RWPE1 (cell line): ENCODE results near the gene COPZ2.

Experiments used
- CTCF ChIA-PET: fragments of 350-600 bp; sonication (Branson Sonifier 250); formaldehyde crosslinking; extraction: SDS; loops from one replicate; lab custom pipeline; 2021; lab: Yijun Ruan, JAX
- POLR2A ChIA-PET: fragments of 400-600 bp; formaldehyde crosslinking; extraction: SDS; loops from one replicate; lab custom pipeline; 2020; ENCODE audit warnings: antibody characterized with exemption; ENCODE audit not compliant: low non-redundant PET; lab: Yijun Ruan, JAX
- DNase-seq: peaks from one replicate; pipeline ENCODE4 v3.0.0; 2012; ENCODE audit warnings: low spot score
- H3K27ac ChIP-seq: fragments of 450-650 bp; 2 replicates; pipeline ENCODE4 v1.5.1; 2017
- TF ChIP-seq, protein P1 (sequence below): fragments of 450-650 bp; conservative IDR thresholded peaks from 2 replicates; pipeline ENCODE4 v1.5.1; 2017; ENCODE audit warnings: low read depth, mild to moderate bottlenecking

Gene COPZ2

DNA sequence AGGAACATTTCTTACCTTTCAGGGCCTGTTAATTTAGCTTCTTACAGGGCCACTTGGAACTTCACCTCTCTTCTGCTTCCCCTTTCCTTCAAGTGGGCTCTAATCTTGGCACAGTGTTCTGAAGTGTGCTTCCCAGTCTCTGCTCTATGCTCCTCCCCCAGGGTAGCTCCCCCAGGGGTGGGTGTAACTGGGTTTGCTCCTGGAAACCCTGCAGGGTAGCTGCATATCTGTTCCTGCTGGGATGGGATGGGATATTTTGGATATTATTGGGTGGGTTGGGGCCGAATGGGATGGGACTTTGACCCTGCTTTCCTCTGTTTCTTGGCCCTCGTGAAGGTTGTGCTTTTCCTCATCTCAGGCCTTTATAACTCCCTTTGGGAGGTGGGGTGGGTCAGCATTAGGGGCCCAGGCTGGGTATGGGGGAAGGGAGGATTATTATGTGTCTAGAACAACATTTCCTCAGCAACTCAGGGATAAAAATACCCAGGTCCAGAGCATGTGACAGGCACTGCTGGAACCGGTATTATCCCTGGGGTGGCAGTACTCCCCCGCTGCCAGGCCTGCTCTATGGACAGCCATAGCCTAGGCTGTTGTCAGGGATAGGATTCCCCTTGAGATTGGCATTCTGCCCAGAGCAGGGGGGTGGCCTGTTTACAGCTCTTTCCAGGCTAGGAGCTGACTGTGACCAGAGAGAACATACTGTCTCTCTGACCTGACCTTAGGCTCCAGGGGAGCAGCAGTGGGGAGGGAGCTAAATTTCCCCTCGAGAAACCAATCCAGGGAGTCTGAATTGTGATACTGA, 15.6 kb upstream of the COPZ2 start:
- POLR2A ChIA-PET: no interaction called here
- DNase-seq: no peak
- TF ChIP-seq, protein P1, sequence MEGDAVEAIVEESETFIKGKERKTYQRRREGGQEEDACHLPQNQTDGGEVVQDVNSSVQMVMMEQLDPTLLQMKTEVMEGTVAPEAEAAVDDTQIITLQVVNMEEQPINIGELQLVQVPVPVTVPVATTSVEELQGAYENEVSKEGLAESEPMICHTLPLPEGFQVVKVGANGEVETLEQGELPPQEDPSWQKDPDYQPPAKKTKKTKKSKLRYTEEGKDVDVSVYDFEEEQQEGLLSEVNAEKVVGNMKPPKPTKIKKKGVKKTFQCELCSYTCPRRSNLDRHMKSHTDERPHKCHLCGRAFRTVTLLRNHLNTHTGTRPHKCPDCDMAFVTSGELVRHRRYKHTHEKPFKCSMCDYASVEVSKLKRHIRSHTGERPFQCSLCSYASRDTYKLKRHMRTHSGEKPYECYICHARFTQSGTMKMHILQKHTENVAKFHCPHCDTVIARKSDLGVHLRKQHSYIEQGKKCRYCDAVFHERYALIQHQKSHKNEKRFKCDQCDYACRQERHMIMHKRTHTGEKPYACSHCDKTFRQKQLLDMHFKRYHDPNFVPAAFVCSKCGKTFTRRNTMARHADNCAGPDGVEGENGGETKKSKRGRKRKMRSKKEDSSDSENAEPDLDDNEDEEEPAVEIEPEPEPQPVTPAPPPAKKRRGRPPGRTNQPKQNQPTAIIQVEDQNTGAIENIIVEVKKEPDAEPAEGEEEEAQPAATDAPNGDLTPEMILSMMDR: no peak
- CTCF ChIA-PET: interaction anchor here (1.1 to 1.9 kb wide), 2 partner anchors 15 to 27 kb away, joined by 3 to 6 read pairs; no protein-coding TSS in a partner anchor
- H3K27ac ChIP-seq: peak overlapping the region; percentile 99

DNA sequence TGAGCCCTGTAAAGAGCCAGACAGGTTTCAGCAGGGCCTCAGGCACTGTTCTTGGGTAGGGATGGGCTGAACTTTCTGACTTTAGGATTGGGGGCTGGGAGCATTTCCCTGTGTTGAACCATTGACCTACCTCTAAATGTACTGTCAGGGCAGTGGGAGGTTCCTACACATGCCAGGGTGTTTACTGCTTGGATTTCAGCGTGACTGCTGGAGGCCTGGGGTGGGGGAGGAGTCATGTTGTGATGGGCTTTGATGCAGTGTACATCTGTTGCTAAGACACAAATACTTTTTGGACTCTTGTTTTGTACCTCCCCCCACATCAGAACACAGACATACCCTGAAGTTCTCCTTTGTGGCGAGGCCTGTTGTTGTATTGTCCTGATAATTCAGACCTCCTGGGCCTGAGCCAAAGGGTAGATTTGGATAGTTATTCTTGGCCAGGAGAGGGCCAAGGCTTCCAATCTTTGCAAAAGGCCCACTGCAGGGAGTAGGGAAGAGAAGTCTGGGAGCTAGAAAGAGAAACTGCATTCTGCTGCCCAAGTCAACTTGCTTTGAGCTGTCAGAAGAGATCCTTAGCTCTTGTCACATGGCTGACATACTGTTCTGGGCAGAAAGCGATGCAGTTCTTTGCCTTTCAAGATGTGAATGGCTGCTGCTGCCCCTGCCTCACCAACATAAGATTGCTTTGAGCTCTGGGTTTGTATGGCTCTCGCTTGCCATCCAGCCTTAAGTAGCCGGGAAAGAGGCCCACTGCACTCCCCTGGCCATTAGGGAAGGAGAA, 14.3 kb upstream of the COPZ2 start:
- H3K27ac ChIP-seq: peak overlapping the region; percentile 99
- ChIA-PET POLR2A (interaction anchor here (0.9 kb wide), 1 partner anchor 26 kb away, joined by 3 read pairs; no protein-coding TSS in a partner anchor), CTCF (interaction anchor here (0.9 to 1.1 kb wide), 2 partner anchors 9 to 17 kb away, joined by 3 read pairs; no protein-coding TSS in a partner anchor)
- TF ChIP-seq, protein P1: no peak
- peak; percentile 67 for DNase-seq

DNA sequence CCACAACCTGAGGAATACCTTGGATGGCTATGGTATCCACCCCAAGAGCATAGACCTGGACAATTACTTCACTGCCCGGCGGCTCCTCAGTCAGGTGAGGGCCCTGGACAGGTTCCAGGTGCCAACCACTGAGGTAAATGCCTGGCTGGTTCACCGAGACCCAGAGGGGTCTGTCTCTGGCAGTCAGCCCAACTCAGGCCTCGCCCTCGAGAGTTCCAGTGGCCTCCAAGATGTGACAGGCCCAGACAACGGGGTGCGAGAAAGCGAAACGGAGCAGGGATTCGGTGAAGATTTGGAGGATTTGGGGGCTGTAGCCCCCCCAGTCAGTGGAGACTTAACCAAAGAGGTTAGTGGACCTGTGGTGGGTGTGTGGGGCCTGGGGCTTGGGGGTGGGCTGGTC, 13.7 kb upstream of the COPZ2 start:
- ChIA-PET CTCF (no interaction called here), POLR2A (no interaction called here)
- no peak for DNase-seq
- peak overlapping the region; percentile 99 for H3K27ac ChIP-seq
- TF ChIP-seq, protein P1: no peak

DNA sequence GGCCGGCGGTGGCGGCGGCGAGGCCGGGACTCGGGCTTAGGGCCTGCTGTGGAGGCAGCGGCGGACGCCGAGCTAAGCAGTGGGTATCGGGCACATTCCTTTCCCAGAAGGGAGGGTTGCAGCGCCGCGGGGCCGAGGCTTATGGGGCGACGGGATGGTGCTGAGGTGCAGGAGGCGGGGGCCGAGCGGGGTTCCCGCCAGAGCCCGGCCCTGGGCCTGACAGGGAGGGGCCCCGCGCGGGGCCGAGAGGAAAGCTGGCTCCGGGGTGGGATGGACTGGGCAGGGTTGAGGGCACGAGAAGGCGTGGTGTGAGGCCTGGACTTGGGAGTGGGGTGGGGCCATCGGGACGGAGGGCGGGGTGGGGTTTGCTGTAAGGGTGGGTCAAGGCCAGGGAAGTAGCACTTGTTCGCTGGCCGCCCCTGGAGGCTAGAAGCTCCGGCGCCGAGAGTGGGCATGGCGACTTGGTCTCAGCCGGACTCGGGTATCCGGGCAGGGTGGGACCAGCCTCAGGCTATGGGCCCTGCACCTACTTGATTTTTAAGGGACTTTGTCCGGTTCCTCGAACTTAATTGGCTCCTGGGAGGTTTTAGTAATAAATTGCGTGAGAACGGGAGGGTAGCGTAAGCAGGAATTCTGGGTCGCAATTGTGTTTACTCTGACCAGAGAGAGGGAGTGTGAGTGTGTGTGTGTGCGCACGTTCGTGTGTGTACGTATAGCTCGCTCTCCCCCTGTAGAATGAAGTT, 11.0 kb upstream of the COPZ2 start:
- peak overlapping the region; percentile 99 for H3K27ac ChIP-seq
- ChIA-PET CTCF (interaction anchor here (1.2 to 3.9 kb wide), 3 partner anchors 10 to 26 kb away, joined by 3 to 20 read pairs (median 4); no protein-coding TSS in a partner anchor), POLR2A (interaction anchor here (0.5 to 1.7 kb wide), 13 partner anchors 9 to 202 kb away, joined by 3 to 10 read pairs (median 3); no protein-coding TSS in a partner anchor)
- TF ChIP-seq, protein P1: no peak
- DNase-seq: peak; percentile 85

DNA sequence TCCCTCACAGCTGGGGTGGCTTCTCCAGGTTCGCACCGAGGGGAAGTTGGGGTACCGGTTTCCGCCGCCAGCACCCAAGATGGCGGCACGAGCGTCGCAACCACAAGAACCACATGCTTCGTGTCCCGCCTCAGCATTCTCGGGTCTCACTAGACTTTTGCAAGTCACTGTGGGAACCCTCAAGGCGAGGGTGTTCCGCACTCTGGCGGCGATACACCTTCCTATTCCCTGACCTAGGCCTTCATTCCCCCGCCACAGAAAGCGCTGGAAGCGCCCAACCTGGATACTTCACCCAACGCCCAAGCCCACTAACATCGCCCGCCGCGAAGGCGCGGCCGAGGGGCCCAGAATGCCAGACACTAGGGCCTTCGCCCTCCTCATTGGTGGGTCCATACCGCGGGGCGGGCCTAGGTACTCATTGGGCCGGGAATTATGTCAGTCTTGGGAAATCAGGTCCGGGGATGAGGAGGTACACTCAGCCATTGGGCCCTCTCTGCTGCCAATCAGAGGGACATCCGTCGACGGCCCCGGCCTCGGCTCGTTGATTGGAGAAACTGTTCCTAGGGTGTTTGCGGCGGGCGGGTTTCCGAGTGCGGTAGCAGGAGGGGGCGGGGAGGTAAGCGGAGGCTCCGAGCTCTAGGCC, 10.3 kb upstream of the COPZ2 start, which contains the start of gene NFE2L1:
NFE2L1 (plus strand) TSS at position 619 of the 643 bp plus-strand sequence. CDS start 2,760 bp downstream, outside the sequence.
- DNase-seq: peak; percentile 98
- peak within 1 kb of the TSS; percentile 99 for H3K27ac ChIP-seq
- ChIA-PET CTCF (interaction anchor here (3.9 kb wide), 1 partner anchor 21 kb away, joined by 20 read pairs; no protein-coding TSS in a partner anchor), POLR2A (interaction anchor here (0.7 to 1.7 kb wide), 9 partner anchors 10 to 1006 kb away, joined by 3 to 10 read pairs (median 5); no protein-coding TSS in a partner anchor)
- TF ChIP-seq, protein P1: no peak
